ENCODE data around the gene TAB2.

TAB2 gene

DNA sequence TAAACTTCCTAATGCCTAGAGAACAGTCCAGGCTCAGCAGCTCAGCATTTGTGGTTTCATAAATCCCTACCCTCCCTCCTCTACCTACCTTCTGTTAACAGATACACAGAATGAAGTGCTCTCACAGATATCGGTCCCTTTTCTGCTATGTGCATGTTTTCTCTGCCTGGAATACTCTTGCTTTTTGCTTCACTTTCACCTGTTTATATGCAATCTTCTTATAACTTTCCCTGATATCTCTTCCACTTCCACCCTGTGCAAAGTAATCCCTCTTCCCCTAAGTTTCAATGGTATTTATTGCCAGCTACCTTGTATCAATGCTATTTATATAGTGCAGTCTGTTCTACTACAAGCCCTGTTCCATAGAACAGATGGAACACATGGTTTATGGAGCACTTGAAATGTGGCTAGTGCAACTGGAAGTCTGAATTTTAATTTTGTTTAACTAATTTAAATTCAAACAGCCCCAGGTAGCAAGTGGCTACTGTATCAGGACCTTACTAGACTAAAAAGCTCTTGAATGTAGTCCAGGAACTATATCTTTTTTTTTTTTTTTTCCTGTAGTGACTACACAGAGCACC, 3.1 kb upstream of the TAB2 start:
- H4K8ac ChIP-seq (ENCODE audit: low read depth, low read length), result no peak overlapping the region
- no peak overlapping the region for H3K4me2 ChIP-seq (ENCODE audit: low read length)
- H4K91ac ChIP-seq (ENCODE audit: low read depth, low read length), result no peak overlapping the region
- H3K9me3 ChIP-seq (ENCODE audit: insufficient read depth, low read depth, low read length), result no peaks in the 10 kb centered on the region
- no peak overlapping the region for H2AFZ ChIP-seq (ENCODE audit: insufficient read depth, low read length, poor library complexity)
- no peak overlapping the region for H2BK5ac ChIP-seq (ENCODE audit: low read depth, low read length, poor library complexity)
- no peak overlapping the region for H3K4me3 ChIP-seq (ENCODE audit: low read depth, low read length)
- H2AK5ac ChIP-seq (ENCODE audit: low read length), result no peak overlapping the region
- peaks cover 12% of the 10 kb centered on the region for H3K79me2 ChIP-seq (ENCODE audit: control insufficient read depth, insufficient read depth, low read length, poor library complexity)
- WGBS (ENCODE audit: extremely low coverage, insufficient coverage, insufficient read length), result no CpG with 5 or more reads among the region's 1 CpG
- no peak for DNase-seq
- H3K23ac ChIP-seq (ENCODE audit: low read length), result no peak overlapping the region
- H3K27me3 ChIP-seq (ENCODE audit: insufficient read depth, low read length), result no peaks in the 10 kb centered on the region
- H4K12ac ChIP-seq (ENCODE audit: low read depth, low read length), result no peak overlapping the region
- H3K36me3 ChIP-seq (ENCODE audit: control insufficient read depth in 1 of 2, insufficient read depth in 2 of 2, low read length in 2 of 2), result no peaks in the 10 kb centered on the region
- no peak overlapping the region for H2BK12ac ChIP-seq (ENCODE audit: low read length)
- no peak overlapping the region for H3K4ac ChIP-seq (ENCODE audit: low read depth, low read length)
- peaks cover 0 to 2% of the 10 kb centered on the region in 2 experiments for H3K4me1 ChIP-seq (ENCODE audit: control insufficient read depth in 1 of 2, insufficient read depth in 2 of 2, low read length in 2 of 2)
- no peak overlapping the region for H3K27ac ChIP-seq (ENCODE audit: low read depth, low read length)
- no peak overlapping the region for H3K14ac ChIP-seq (ENCODE audit: low read length)
- H3K18ac ChIP-seq (ENCODE audit: low read length), result no peak overlapping the region
- no peak overlapping the region for H2BK120ac ChIP-seq (ENCODE audit: insufficient read depth, low read length, poor library complexity)
- peaks cover 17% of the 10 kb centered on the region for H3K79me1 ChIP-seq (ENCODE audit: low read length)
- no peak overlapping the region for H3K9ac ChIP-seq (ENCODE audit: low read length)

DNA sequence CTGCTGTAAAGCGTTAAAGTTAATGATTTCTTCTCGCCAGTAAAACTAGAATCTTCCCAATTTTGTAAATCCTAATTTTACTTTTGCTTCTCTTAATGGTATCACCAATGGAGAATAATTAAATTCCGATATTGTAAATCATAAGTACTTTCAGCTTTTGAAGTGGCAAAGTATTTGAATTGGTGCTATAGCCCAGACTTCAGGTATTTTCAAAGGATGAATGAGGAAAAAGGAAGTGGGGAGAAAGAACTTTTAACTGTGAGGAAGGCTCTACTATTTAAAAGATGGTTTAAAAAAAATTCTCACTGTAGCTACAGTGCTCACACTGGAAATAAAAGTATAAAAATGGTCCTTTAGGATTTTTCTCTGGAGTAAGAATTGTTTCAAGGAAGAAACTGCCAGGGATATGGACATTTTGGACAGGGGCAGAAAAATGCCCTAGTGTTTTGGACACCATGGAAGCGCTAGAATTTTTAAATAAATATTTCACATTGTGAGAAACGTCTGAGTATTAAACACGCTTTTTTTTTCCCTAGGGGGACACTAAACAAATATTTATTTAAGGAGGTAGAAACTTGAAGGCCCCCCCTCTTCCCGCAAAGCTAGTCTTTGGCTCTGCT, 1.3 kb upstream of the TAB2 start:
- Histone ChIP-seq H2AFZ (ENCODE audit: insufficient read depth, low read length, poor library complexity) (no peak overlapping the region), H4K91ac (ENCODE audit: low read depth, low read length) (no peak overlapping the region), H3K4me1 (ENCODE audit: control insufficient read depth in 1 of 2, insufficient read depth in 2 of 2, low read length in 2 of 2) (peaks cover 0 to 2% of the 10 kb centered on the region in 2 experiments), H3K9me3 (ENCODE audit: insufficient read depth, low read depth, low read length) (no peaks in the 10 kb centered on the region), H3K14ac (ENCODE audit: low read length) (no peak overlapping the region), H4K12ac (ENCODE audit: low read depth, low read length) (no peak overlapping the region), H3K23ac (ENCODE audit: low read length) (no peak overlapping the region), H3K79me1 (ENCODE audit: low read length) (peaks cover 14% of the 10 kb centered on the region), H3K9ac (ENCODE audit: low read length) (no peak overlapping the region), H3K79me2 (ENCODE audit: control insufficient read depth, insufficient read depth, low read length, poor library complexity) (peaks cover 12% of the 10 kb centered on the region), H2BK120ac (ENCODE audit: insufficient read depth, low read length, poor library complexity) (no peak overlapping the region), H3K27me3 (ENCODE audit: insufficient read depth, low read length) (no peaks in the 10 kb centered on the region), H2AK5ac (ENCODE audit: low read length) (no peak overlapping the region), H4K8ac (ENCODE audit: low read depth, low read length) (no peak overlapping the region), H3K4me2 (ENCODE audit: low read length) (peak overlapping the region; percentile 97), H3K18ac (ENCODE audit: low read length) (no peak overlapping the region), H3K27ac (ENCODE audit: low read depth, low read length) (peak overlapping the region; percentile 99), H3K4ac (ENCODE audit: low read depth, low read length) (no peak overlapping the region), H3K36me3 (ENCODE audit: control insufficient read depth in 1 of 2, insufficient read depth in 2 of 2, low read length in 2 of 2) (no peaks in the 10 kb centered on the region), H3K4me3 (ENCODE audit: low read depth, low read length) (no peak overlapping the region), H2BK5ac (ENCODE audit: low read depth, low read length, poor library complexity) (no peak overlapping the region), H2BK12ac (ENCODE audit: low read length) (no peak overlapping the region)
- WGBS (ENCODE audit: extremely low coverage, insufficient coverage, insufficient read length), result no CpG with 5 or more reads among the region's 7 CpGs
- no peak for DNase-seq

DNA sequence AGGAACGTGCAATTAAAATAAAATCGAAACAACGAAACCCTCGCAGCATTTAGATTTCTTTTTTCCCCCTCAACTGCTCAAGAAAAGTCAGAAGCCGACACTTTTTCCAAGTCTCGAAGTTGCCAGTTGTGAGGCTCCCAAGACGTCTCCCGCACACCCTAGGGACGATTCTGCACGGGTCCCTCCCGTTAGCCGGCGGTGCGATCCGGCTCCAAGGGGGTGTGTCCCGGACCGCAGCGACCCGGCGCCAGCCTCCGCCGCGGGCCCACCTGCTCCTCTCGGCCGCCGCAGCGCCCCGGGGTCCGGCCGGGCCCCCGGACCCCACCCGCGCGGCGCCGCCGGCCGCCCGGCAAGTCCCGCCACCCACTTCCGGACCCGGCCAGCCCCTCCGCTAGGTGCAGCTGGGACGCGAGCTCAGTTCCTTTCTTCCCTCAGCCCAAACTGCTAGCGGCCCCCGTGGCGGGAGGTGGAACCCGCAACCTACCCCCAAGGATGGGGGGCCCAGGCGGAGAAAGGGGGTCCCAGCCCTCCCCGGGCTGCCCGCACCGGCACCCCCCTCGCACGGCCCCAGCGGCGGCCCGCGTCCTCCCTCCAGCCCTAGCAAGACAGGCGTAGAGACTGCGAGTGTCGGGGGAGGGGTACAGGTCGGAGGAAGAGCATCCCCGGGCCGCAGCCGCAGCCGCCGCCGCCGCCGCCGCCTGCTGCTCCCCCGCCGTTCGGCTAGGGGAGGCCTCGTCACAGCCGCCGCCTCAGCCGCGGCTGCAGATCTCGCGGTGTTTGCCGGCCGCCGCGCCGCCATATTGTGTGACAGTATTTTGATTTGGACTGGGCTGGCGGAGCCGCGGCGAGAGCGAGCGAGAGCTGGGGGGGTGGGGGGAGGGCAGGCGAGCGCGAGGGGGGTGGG, 520 bp upstream of the TAB2 start:
- peaks cover 12% of the 10 kb centered on the region for H3K79me2 ChIP-seq (ENCODE audit: control insufficient read depth, insufficient read depth, low read length, poor library complexity)
- peaks cover 14% of the 10 kb centered on the region for H3K79me1 ChIP-seq (ENCODE audit: low read length)
- peak overlapping the region; percentile 83 for H2AK5ac ChIP-seq (ENCODE audit: low read length)
- peak overlapping the region; percentile 98 for H3K14ac ChIP-seq (ENCODE audit: low read length)
- peak overlapping the region; percentile 100 for H4K91ac ChIP-seq (ENCODE audit: low read depth, low read length)
- peak overlapping the region; percentile 99 for H3K27ac ChIP-seq (ENCODE audit: low read depth, low read length)
- H2AFZ ChIP-seq (ENCODE audit: insufficient read depth, low read length, poor library complexity), result peak overlapping the region; percentile 94
- peaks cover 0 to 2% of the 10 kb centered on the region in 2 experiments for H3K4me1 ChIP-seq (ENCODE audit: control insufficient read depth in 1 of 2, insufficient read depth in 2 of 2, low read length in 2 of 2)
- H3K4ac ChIP-seq (ENCODE audit: low read depth, low read length), result peak overlapping the region; percentile 98
- H3K27me3 ChIP-seq (ENCODE audit: insufficient read depth, low read length), result no peaks in the 10 kb centered on the region
- no peak overlapping the region for H3K23ac ChIP-seq (ENCODE audit: low read length)
- peak overlapping the region; percentile 98 for H3K9ac ChIP-seq (ENCODE audit: low read length)
- WGBS (ENCODE audit: extremely low coverage, insufficient coverage, insufficient read length), result no CpG with 5 or more reads among the region's 96 CpGs
- peak overlapping the region; percentile 99 for H2BK120ac ChIP-seq (ENCODE audit: insufficient read depth, low read length, poor library complexity)
- peak overlapping the region; percentile 97 for H3K4me2 ChIP-seq (ENCODE audit: low read length)
- H2BK5ac ChIP-seq (ENCODE audit: low read depth, low read length, poor library complexity), result peak overlapping the region; percentile 99
- peak overlapping the region; percentile 84 for H2BK12ac ChIP-seq (ENCODE audit: low read length)
- H3K18ac ChIP-seq (ENCODE audit: low read length), result peak overlapping the region; percentile 95
- H3K4me3 ChIP-seq (ENCODE audit: low read depth, low read length), result peak overlapping the region; percentile 96
- DNase-seq, result peak; percentile 92 to 95
- no peaks in the 10 kb centered on the region for H3K9me3 ChIP-seq (ENCODE audit: insufficient read depth, low read depth, low read length)
- peak overlapping the region; percentile 100 for H4K8ac ChIP-seq (ENCODE audit: low read depth, low read length)
- H3K36me3 ChIP-seq (ENCODE audit: control insufficient read depth in 1 of 2, insufficient read depth in 2 of 2, low read length in 2 of 2), result no peaks in the 10 kb centered on the region
- peak overlapping the region; percentile 99 for H4K12ac ChIP-seq (ENCODE audit: low read depth, low read length)

DNA sequence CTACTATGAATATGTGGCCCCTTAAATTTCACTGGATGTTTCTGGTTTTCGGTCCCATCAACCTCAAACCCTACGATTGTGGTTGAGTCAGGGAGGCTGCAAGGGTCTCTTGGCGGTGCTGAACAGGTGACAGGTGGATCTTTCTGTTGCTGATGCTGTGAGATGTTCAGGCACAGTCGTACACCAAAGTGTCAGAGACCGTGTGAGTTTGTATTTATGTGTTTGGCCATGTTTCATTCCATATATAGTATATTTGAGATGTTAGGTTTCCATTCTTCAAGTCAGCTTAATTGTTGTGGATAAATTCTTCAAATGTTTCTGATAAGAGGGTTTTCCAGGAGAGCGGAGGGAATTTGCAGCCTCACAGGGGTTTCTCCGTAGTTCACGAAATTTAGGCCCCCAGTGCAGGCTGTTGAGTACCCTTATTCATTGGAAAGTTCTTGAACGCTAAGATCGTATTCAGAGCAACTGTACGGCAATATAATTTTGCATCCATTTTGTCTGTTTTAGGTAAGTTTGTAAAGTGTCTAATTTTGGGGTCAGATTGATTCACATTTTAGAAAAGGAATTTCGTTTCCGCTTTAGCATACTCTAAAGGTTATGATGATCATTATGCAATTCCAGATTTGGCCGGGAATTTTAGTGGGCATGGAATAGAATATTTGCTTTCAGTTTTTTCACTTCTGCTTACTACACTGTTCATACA, 1.2 kb downstream of the TAB2 start:
- H3K23ac ChIP-seq (ENCODE audit: low read length), result no peak overlapping the region

More for the DNA sequence above, 1.2 kb downstream of the TAB2 start:
- Histone ChIP-seq H3K27ac (ENCODE audit: low read depth, low read length) (no peak overlapping the region), H3K36me3 (ENCODE audit: control insufficient read depth in 1 of 2, insufficient read depth in 2 of 2, low read length in 2 of 2) (no peaks in the 10 kb centered on the region), H2BK5ac (ENCODE audit: low read depth, low read length, poor library complexity) (no peak overlapping the region), H4K8ac (ENCODE audit: low read depth, low read length) (no peak overlapping the region), H2AFZ (ENCODE audit: insufficient read depth, low read length, poor library complexity) (no peak overlapping the region), H2AK5ac (ENCODE audit: low read length) (no peak overlapping the region), H3K79me1 (ENCODE audit: low read length) (peaks cover 14% of the 10 kb centered on the region), H4K12ac (ENCODE audit: low read depth, low read length) (no peak overlapping the region), H3K18ac (ENCODE audit: low read length) (no peak overlapping the region), H3K9ac (ENCODE audit: low read length) (no peak overlapping the region), H3K79me2 (ENCODE audit: control insufficient read depth, insufficient read depth, low read length, poor library complexity) (peaks cover 12% of the 10 kb centered on the region), H3K14ac (ENCODE audit: low read length) (no peak overlapping the region), H2BK120ac (ENCODE audit: insufficient read depth, low read length, poor library complexity) (no peak overlapping the region), H3K4me1 (ENCODE audit: control insufficient read depth in 1 of 2, insufficient read depth in 2 of 2, low read length in 2 of 2) (no peaks in the 10 kb centered on the region), H3K4me3 (ENCODE audit: low read depth, low read length) (peak overlapping the region; percentile 96), H3K9me3 (ENCODE audit: insufficient read depth, low read depth, low read length) (no peaks in the 10 kb centered on the region), H3K4ac (ENCODE audit: low read depth, low read length) (peak overlapping the region; percentile 14), H2BK12ac (ENCODE audit: low read length) (no peak overlapping the region), H3K27me3 (ENCODE audit: insufficient read depth, low read length) (no peaks in the 10 kb centered on the region), H4K91ac (ENCODE audit: low read depth, low read length) (no peak overlapping the region), H3K4me2 (ENCODE audit: low read length) (peak overlapping the region; percentile 62)
- no CpG with 5 or more reads among the region's 14 CpGs for WGBS (ENCODE audit: extremely low coverage, insufficient coverage, insufficient read length)
- DNase-seq, result no peak

Measured in trophoblast cell (in vitro differentiated cells and primary cell).